K562 (cell line): ENCODE measurements around the gene TNFRSF11A. TPM values are rescaled to one million over a fixed set of nuclear protein-coding genes. Genes with fewer than 3 reads are reported as not detected.

Experiments used
- ATAC-seq: fragments of 200-7000 bp; cut with Tn5 transposase; 3 replicates; pipeline ENCODE4 v1.9.1; 2020; ENCODE audit warnings: moderate library complexity
- BruUV-seq: library from RNA; stranded (reverse); fragments of 400-500 nt; replicated peaks from 2 replicates; lab custom pipeline; 2021; lab: Mats Ljungman, UMichigan
- CTCF ChIA-PET: fragments of 300-600 bp; formaldehyde crosslinking; extraction: SDS; loops from one replicate; lab custom pipeline; 2021; ENCODE audit warnings: low intra/inter-chr PET ratio; lab: Yijun Ruan, JAX
- POLR2A ChIA-PET: fragments of 300-600, 350-650 bp; sonication (Branson Sonifier 250); formaldehyde crosslinking; extraction: SDS; loops from one replicate; lab custom pipeline; 2021; ENCODE audit warnings: antibody characterized with exemption, inconsistent platforms; lab: Yijun Ruan, JAX
- DNase-seq, 4 experiments: peaks; one replicate each; pipeline versions ENCODE4 v3.0.0 to v3.0.0-alpha.2; 2011 to 2018; ENCODE audit warnings: low spot score in 3 of 4, mixed read lengths in 3 of 4; ENCODE audit errors: extremely low read depth in 1 of 4
- FAIRE-seq: peaks from 2 replicates; lab custom pipeline; 2011; peaks lifted over from hg19 to GRCh38; lab: Jason Lieb, UNC
- H2AFZ ChIP-seq: 2 replicates; pipeline ENCODE4 v1.6.0; 2011; ENCODE audit warnings: low read depth, low read length, control low read depth, inconsistent platforms
- H3K27ac ChIP-seq: fragments of 200-600 bp; 3 replicates; pipeline ENCODE4 v1.8.0; 2011; ENCODE audit warnings: low read depth, mild to moderate bottlenecking, control low read depth, inconsistent platforms, low read length, moderate library complexity, mixed read lengths; ENCODE audit errors: extremely low read depth
- H3K27me3 ChIP-seq, 2 experiments: fragments of 300-600 bp in 1 of 2; 2 replicates in 1 of 2; 3 replicates in 1 of 2; pipeline versions ENCODE4 v1.6.0 to v1.8.0; 2011; ENCODE audit warnings: inconsistent platforms in 2 of 2, low read length in 2 of 2, mild to moderate bottlenecking in 1 of 2, mixed read lengths in 1 of 2, moderate library complexity in 1 of 2; ENCODE audit not compliant: control insufficient read depth in 2 of 2, insufficient read depth in 2 of 2
- H3K36me3 ChIP-seq: fragments of 300-600 bp; 3 replicates; pipeline ENCODE4 v1.8.0; 2011; ENCODE audit warnings: mild to moderate bottlenecking, low read length, inconsistent platforms; ENCODE audit not compliant: control insufficient read depth, insufficient read depth
- H3K4me1 ChIP-seq, 2 experiments: fragments of 200-600 bp in 1 of 2; replicated peaks in 1 of 2; 2 replicates in 1 of 2; 3 replicates in 1 of 2; pipeline versions ENCODE4 v1.5.1 to v1.8.0; 2011; ENCODE audit warnings: inconsistent platforms in 2 of 2, low read length in 2 of 2, mild to moderate bottlenecking in 1 of 2, mixed read lengths in 1 of 2, moderate library complexity in 1 of 2; ENCODE audit not compliant: control insufficient read depth in 2 of 2, insufficient read depth in 2 of 2
- H3K4me2 ChIP-seq: 2 replicates; pipeline ENCODE4 v1.6.1; 2011; ENCODE audit warnings: low read length, control low read depth, inconsistent platforms, mixed read lengths; ENCODE audit not compliant: insufficient read depth
- H3K4me3 ChIP-seq: fragments of 200-600 bp; sonication (generic), shearing (Covaris generic); 2 replicates; pipeline ENCODE4 v1.5.1; 2016; ENCODE audit warnings: control low read depth, inconsistent platforms
- H3K79me2 ChIP-seq: fragments of 200-600 bp; 3 replicates; pipeline ENCODE4 v1.8.0; 2011; ENCODE audit warnings: low read length, inconsistent platforms; ENCODE audit not compliant: control insufficient read depth, insufficient read depth
- H3K9ac ChIP-seq, 2 experiments: 2 replicates each; pipeline versions ENCODE4 v1.6.0 to v1.6.1; 2011; ENCODE audit warnings: low read depth in 2 of 2, low read length in 2 of 2, control low read depth in 1 of 2, inconsistent platforms in 1 of 2, mild to moderate bottlenecking in 1 of 2, mixed read lengths in 1 of 2; ENCODE audit not compliant: insufficient read depth in 1 of 2
- H3K9me1 ChIP-seq: one replicate; pipeline ENCODE4 v1.6.0; 2011; ENCODE audit warnings: inconsistent platforms, mild to moderate bottlenecking, low read length, moderate library complexity; ENCODE audit not compliant: control insufficient read depth, insufficient read depth
- H3K9me3 ChIP-seq: replicated peaks from 2 replicates; pipeline ENCODE4 v1.5.1; 2011; ENCODE audit warnings: low read depth, low read length, inconsistent platforms; ENCODE audit not compliant: control insufficient read depth, insufficient read depth
- H4K20me1 ChIP-seq: replicated peaks from 2 replicates; pipeline ENCODE4 v1.6.1; 2011; ENCODE audit warnings: low read length, inconsistent platforms, mixed read lengths; ENCODE audit not compliant: control insufficient read depth, insufficient read depth
- CBX1 ChIP-seq: sonication (generic); IDR thresholded peaks from 2 replicates; pipeline ENCODE4 v1.6.1; 2016; ENCODE audit warnings: antibody characterized with exemption, low read depth, mild to moderate bottlenecking
- EP400 ChIP-seq: fragments of 450-650 bp; IDR thresholded peaks from 2 replicates; pipeline ENCODE4 v1.6.1; 2017; ENCODE audit warnings: antibody characterized with exemption, mild to moderate bottlenecking, moderate library complexity
- NCOA4 ChIP-seq: fragments of 450-650 bp; IDR thresholded peaks from 2 replicates; pipeline ENCODE4 v1.6.1; 2018; ENCODE audit warnings: mild to moderate bottlenecking; ENCODE audit not compliant: partially characterized antibody
- NUFIP1 ChIP-seq: fragments of 450-650 bp; IDR thresholded peaks from 2 replicates; pipeline ENCODE4 v1.6.1; 2018; ENCODE audit not compliant: partially characterized antibody
- RBBP5 ChIP-seq: fragments of 200-600 bp; sonication (generic); IDR thresholded peaks from 2 replicates; pipeline ENCODE4 v1.6.1; 2012; ENCODE audit warnings: borderline replicate concordance, mild to moderate bottlenecking, low read length, control low read depth, inconsistent platforms; ENCODE audit not compliant: insufficient read depth, poor library complexity, severe bottlenecking
- RBM15 ChIP-seq: fragments of 200-400 bp; formaldehyde crosslinking; IDR thresholded peaks from 2 replicates; pipeline ENCODE4 v1.6.1; 2018; ENCODE audit warnings: mild to moderate bottlenecking, low read length, moderate library complexity; ENCODE audit not compliant: insufficient read depth
- RBM34 ChIP-seq: fragments of 200-400 bp; formaldehyde crosslinking; IDR thresholded peaks from 2 replicates; pipeline ENCODE4 v1.6.1; 2018; ENCODE audit warnings: low read length, borderline replicate concordance; ENCODE audit not compliant: insufficient read depth
- SMARCA4 ChIP-seq: fragments of 450-650 bp; IDR thresholded peaks from 2 replicates; pipeline ENCODE4 v1.6.1; 2016
- TCFL5 ChIP-seq: fragments of 250-450 bp; sonication (Bioruptor Pico); conservative IDR thresholded peaks from 2 replicates; pipeline ENCODE4 v1.6.1; 2021; ENCODE audit warnings: mild to moderate bottlenecking, moderate library complexity, matching md5 sums
- UBTF ChIP-seq, 2 experiments: IDR thresholded peaks; 2 replicates each; pipeline ENCODE4 v1.6.1; 2012; ENCODE audit warnings: improper control_type of control experiment in 2 of 2, low read depth in 2 of 2, low read length in 2 of 2, borderline replicate concordance in 1 of 2
- WHSC1 ChIP-seq: IDR thresholded peaks from one replicate; pipeline ENCODE4 v1.6.1; 2012; ENCODE audit warnings: low read length, control low read depth, inconsistent platforms
- ZBTB33 ChIP-seq: sonication (generic); formaldehyde crosslinking; IDR thresholded peaks from 2 replicates; pipeline ENCODE4 v1.8.1; 2023; ENCODE audit warnings: mild to moderate bottlenecking, missing genetic modification reagents
- ZKSCAN1 ChIP-seq: fragments of 150-350 bp; IDR thresholded peaks from 2 replicates; pipeline ENCODE4 v1.6.1; 2016; ENCODE audit warnings: low read depth, low read length
- WGBS: fragments of 100-300 bp; shearing (Covaris generic); methylation state at CpG from one replicate; pipeline ENCODE4 v1.1.6; 2016; ENCODE audit warnings: low coverage, mixed read lengths; ENCODE audit not compliant: insufficient coverage; ENCODE audit errors: missing lambda C conversion rate; 5-methylcytosine and 5-hydroxymethylcytosine counted together
- in situ Hi-C: fragments of 300-500 bp; cut with MboI; formaldehyde crosslinking; loops from 4 replicates; pipeline ENCODE4 v1.15.0; 2018; ENCODE audit warnings: inconsistent platforms, mixed read lengths
- intact Hi-C: fragments of 100-400 bp; cut with micrococcal nuclease; formaldehyde crosslinking; loops from 2 replicates; pipeline ENCODE4 v1.14.2; 2022
- polyA plus RNA-seq, 8 experiments: library from polyadenylated mRNA; depleted of rRNA in 4 of 8; stranded (reverse) in 5 of 8; unstranded in 3 of 8; fragments of >200 nt; fragmentation: Nextera tagmentation in 2 of 8; fragmentation: Illumina TruSeq in 1 of 8; extraction: Ambion mirVana in 2 of 8; extraction: Trizol in 1 of 8; gene quantifications; 2 replicates each; pipeline versions ENCODE4 v1.2.1 to v1.2.3, GENCODE V29; 2011 to 2014; ENCODE audit warnings: inconsistent platforms in 1 of 8, missing spikeins in 1 of 8
- total RNA-seq, 7 experiments: library from RNA; depleted of rRNA in 6 of 7; stranded (reverse); fragments of >200 nt in 6 of 7; fragmentation: Illumina TruSeq in 2 of 7; extraction: Trizol in 2 of 7; gene quantifications; 2 replicates each; pipeline versions ENCODE4 v1.2.1 to v1.2.3, GENCODE V29; 2011 to 2021; ENCODE audit warnings: low replicate concordance in 1 of 7
- TF ChIP-seq, protein P1 (sequence below): fragments of 450-650 bp; IDR thresholded peaks from 2 replicates; pipeline ENCODE4 v1.6.1; 2016; ENCODE audit warnings: missing biosample characterization, missing genetic modification characterization

The TNFRSF11A gene
- total and polyA plus RNA-seq, 9 of the 15 experiments (the other 6 are each of a cell fraction or from before 2014, with no cell fraction given), result 0.03 to 0.06 (median 0.04) TPM; not detected in 6

- ChIA-PET POLR2A (no interaction called here), CTCF (no interaction called here)
- in situ Hi-C loops, result no loop called here
- 0% methylated on average over 4 of the region's 7 CpGs for WGBS
- H3K4me1 ChIP-seq, result no peaks in the 10 kb centered on the region
- H3K4me3 ChIP-seq, result no peak overlapping the region
- H3K27me3 ChIP-seq, result peaks cover 13 to 25% of the 10 kb centered on the region in 2 experiments
- H3K9ac ChIP-seq, result no peak overlapping the region
- H3K79me2 ChIP-seq, result no peaks in the 10 kb centered on the region
- H4K20me1 ChIP-seq, result no peaks in the 10 kb centered on the region
- ATAC-seq (peak; percentile 47), FAIRE-seq (no peak), DNase-seq (no peak)
- intact Hi-C loops, result no loop called here
- H3K9me1 ChIP-seq, result no peaks in the 10 kb centered on the region
- H3K4me2 ChIP-seq, result no peak overlapping the region
- H3K36me3 ChIP-seq, result no peaks in the 10 kb centered on the region
- H2AFZ ChIP-seq, result no peak overlapping the region
- H3K9me3 ChIP-seq, result no peaks in the 10 kb centered on the region
- no peak overlapping the region for H3K27ac ChIP-seq
- no TSS peak for BruUV-seq
- TF ChIP-seq RBM15 (no peak), RBBP5 (no peak), TCFL5 (CRISPR knock-in tag) (no peak), NUFIP1 (no peak), CBX1 (no peak), SMARCA4 (no peak), WHSC1 (no peak), RBM34 (no peak), UBTF (IDR thresholded peaks at IDR 0.05; ENCODE audit: borderline replicate concordance in 1 of 2, low read depth in 2 of 2, low read length in 2 of 2) (no peak), EP400 (no peak), ZBTB33 (CRISPR knock-in tag) (no peak), NCOA4 (no peak), ZKSCAN1 (no peak)
- TF ChIP-seq, protein P1, sequence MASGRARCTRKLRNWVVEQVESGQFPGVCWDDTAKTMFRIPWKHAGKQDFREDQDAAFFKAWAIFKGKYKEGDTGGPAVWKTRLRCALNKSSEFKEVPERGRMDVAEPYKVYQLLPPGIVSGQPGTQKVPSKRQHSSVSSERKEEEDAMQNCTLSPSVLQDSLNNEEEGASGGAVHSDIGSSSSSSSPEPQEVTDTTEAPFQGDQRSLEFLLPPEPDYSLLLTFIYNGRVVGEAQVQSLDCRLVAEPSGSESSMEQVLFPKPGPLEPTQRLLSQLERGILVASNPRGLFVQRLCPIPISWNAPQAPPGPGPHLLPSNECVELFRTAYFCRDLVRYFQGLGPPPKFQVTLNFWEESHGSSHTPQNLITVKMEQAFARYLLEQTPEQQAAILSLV (tag), result no peak
Observed at GRCh38 chr18:62346333-62347088, 21.4 kb downstream of the TNFRSF11A start.
